Activated T-cell treated with anti-CD3 and anti-CD28 coated beads for 48 hours (primary cell): ENCODE measurements around the gene CDH12.
"Not testable (repeated sequence)": the region's sequence is repeated elsewhere in the genome, so short reads cannot be mapped to it uniquely, and the experiment has no call there.

Experiments used
- DNase-seq: peaks from one replicate; pipeline ENCODE4 v3.0.0-alpha.2; 2020; ENCODE audit warnings: low read depth

Gene CDH12

GRCh38 chr5:22151801-22152200, 701.3 kb downstream of the CDH12 start:
- DNase-seq = not testable (repeated sequence)

- DNase-seq = not testable (repeated sequence)
These were observed 712.7 kb downstream of the CDH12 start for GRCh38 chr5:22140418-22140817.

GRCh38 chr5:22139662-22140300, 713.4 kb downstream of the CDH12 start:
- not testable (repeated sequence) for DNase-seq

GRCh38 chr5:22111320-22111719, 741.8 kb downstream of the CDH12 start:
- DNase-seq = no peak

- no peak for DNase-seq
These were observed 743.8 kb downstream of the CDH12 start for GRCh38 chr5:22109315-22109714.

- DNase-seq = no peak
These were observed 744.6 kb downstream of the CDH12 start for GRCh38 chr5:22108545-22108944.

- no peak for DNase-seq
These were observed 750.3 kb downstream of the CDH12 start for GRCh38 chr5:22102823-22103359.

- DNase-seq = no peak
These were observed 764.6 kb downstream of the CDH12 start for GRCh38 chr5:22088517-22088916.

GRCh38 chr5:22079566-22079965, 773.6 kb downstream of the CDH12 start:
- no peak for DNase-seq

- DNase-seq = no peak
These were observed 774.1 kb downstream of the CDH12 start for GRCh38 chr5:22079002-22079401.

GRCh38 chr5:22076586-22076985, 776.6 kb downstream of the CDH12 start:
- DNase-seq = no peak

GRCh38 chr5:22070186-22070728, 782.9 kb downstream of the CDH12 start:
- DNase-seq = no peak

- DNase-seq = no peak
These were observed 789.4 kb downstream of the CDH12 start for GRCh38 chr5:22063717-22064116.

GRCh38 chr5:22058620-22059019, 794.5 kb downstream of the CDH12 start:
- DNase-seq = no peak

GRCh38 chr5:22057012-22057411, 796.1 kb downstream of the CDH12 start:
- no peak for DNase-seq

GRCh38 chr5:22056601-22057000, 796.5 kb downstream of the CDH12 start:
- no peak for DNase-seq

- no peak for DNase-seq
These were observed 799.9 kb downstream of the CDH12 start for GRCh38 chr5:22053195-22053594.

- DNase-seq = no peak
These were observed 801.3 kb downstream of the CDH12 start for GRCh38 chr5:22051881-22052280.

- DNase-seq = no peak
These were observed 802.2 kb downstream of the CDH12 start for GRCh38 chr5:22050931-22051330.

GRCh38 chr5:22044229-22044628, 808.9 kb downstream of the CDH12 start:
- DNase-seq = no peak

GRCh38 chr5:22036061-22036460, 817.1 kb downstream of the CDH12 start:
- DNase-seq = no peak

- no peak for DNase-seq
These were observed 820.1 kb downstream of the CDH12 start for GRCh38 chr5:22033066-22033465.

- DNase-seq = no peak
These were observed 829.4 kb downstream of the CDH12 start for GRCh38 chr5:22023784-22024183.

- DNase-seq = not testable (repeated sequence)
These were observed 840.3 kb downstream of the CDH12 start for GRCh38 chr5:22012893-22013292.
